Retinal pigment epithelial cell (primary cell): ENCODE measurements around the gene METTL8.

Source experiments
- DNase-seq: peaks from one replicate; pipeline ENCODE4 v3.0.0-alpha.2; 2010; ENCODE audit warnings: low read depth
- H3K4me3 ChIP-seq: 2 replicates; pipeline ENCODE4 v1.5.1; 2011; ENCODE audit warnings: mild to moderate bottlenecking, low read length, control low read depth, moderate library complexity
- TF ChIP-seq, protein P1 (sequence below): conservative IDR thresholded peaks from 2 replicates; pipeline ENCODE4 v1.5.1; 2011; ENCODE audit warnings: low read depth, low read length, control low read depth, inconsistent platforms

Gene METTL8

DNA sequence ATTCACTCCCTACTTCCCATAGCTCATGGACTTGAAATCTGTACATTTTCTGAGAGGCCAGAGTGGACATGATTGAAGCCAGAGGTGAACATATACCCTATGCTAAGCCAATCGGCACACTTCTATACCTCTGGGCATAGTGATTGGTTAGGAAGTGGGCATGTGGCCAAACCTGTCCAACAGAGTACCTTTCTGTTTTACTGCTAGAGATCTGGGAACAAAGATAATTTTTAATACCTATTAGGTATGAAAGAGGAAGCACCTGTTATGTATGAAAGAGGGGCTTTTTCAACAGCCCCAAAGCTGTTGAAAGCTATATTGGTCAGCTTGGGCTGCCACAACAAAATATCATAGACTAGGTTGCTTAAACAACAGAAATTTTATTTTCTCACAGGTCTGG is 27.7 kb downstream of the METTL8 start:
- H3K4me3 ChIP-seq, result no peak overlapping the region

DNA sequence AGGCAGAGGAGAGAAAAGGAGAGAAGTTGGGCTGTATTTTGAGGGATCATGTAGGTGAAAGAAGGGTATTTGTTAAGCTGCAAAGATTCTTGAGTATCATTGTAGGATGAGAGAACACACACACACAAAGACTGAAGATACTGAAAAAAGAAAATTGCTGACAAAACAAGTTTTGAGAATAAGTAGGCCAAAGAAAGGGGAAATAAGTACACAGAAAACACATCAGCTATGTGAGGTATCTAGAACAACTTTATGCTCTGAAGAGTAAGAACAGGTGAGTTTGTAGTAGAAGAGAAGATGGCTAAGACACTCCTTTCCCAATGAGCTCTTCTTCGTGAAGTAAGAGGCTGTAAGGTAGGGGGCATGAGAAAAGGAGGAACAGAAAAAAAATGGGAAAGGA is 28.2 kb downstream of the METTL8 start:
- TF ChIP-seq, protein P1, sequence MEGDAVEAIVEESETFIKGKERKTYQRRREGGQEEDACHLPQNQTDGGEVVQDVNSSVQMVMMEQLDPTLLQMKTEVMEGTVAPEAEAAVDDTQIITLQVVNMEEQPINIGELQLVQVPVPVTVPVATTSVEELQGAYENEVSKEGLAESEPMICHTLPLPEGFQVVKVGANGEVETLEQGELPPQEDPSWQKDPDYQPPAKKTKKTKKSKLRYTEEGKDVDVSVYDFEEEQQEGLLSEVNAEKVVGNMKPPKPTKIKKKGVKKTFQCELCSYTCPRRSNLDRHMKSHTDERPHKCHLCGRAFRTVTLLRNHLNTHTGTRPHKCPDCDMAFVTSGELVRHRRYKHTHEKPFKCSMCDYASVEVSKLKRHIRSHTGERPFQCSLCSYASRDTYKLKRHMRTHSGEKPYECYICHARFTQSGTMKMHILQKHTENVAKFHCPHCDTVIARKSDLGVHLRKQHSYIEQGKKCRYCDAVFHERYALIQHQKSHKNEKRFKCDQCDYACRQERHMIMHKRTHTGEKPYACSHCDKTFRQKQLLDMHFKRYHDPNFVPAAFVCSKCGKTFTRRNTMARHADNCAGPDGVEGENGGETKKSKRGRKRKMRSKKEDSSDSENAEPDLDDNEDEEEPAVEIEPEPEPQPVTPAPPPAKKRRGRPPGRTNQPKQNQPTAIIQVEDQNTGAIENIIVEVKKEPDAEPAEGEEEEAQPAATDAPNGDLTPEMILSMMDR, result no peak
- DNase-seq, result no peak
- no peak overlapping the region for H3K4me3 ChIP-seq

More for the DNA sequence above, 27.7 kb downstream of the METTL8 start:
- TF ChIP-seq, protein P1, result no peak
- no peak for DNase-seq

DNA sequence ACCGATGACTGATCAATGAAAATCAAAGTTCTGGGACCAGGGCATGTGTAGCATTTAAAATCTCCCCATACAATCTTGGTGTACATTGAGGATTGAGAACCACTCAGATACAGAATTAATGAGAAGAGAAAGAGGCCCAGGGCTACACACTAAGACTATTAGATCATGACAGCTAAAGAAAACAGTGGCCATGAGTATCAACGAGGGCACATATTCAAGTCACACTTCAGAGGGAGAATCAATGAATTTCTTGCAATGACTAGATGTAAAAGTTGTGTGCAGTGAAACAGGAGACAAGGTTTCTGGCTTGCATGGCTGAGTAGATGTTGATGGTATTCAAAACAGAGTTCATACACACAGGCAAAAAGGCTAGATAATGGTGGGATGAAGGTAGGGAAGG is 29.1 kb downstream of the METTL8 start:
- H3K4me3 ChIP-seq, result no peak overlapping the region
- TF ChIP-seq, protein P1, result no peak
- no peak for DNase-seq

DNA sequence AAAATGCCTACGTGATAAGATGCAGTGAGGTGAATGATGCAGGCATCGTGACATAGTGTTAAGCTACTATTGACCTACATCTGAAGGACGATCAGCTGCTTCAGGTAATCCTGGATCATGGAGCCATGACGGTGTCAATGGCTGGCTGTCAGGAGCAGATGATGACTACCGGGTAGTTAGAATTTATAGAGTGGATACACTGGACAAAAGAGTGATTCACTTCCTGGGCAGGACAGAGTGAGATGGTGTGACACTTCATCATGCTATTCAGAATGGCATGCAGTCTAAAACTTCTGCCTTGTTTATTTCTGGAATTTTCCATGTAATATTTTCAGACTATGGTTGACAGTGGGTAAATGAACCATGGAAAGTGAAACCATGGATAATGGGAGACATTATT is 29.5 kb downstream of the METTL8 start:
- TF ChIP-seq, protein P1, result no peak
- no peak for DNase-seq

DNA sequence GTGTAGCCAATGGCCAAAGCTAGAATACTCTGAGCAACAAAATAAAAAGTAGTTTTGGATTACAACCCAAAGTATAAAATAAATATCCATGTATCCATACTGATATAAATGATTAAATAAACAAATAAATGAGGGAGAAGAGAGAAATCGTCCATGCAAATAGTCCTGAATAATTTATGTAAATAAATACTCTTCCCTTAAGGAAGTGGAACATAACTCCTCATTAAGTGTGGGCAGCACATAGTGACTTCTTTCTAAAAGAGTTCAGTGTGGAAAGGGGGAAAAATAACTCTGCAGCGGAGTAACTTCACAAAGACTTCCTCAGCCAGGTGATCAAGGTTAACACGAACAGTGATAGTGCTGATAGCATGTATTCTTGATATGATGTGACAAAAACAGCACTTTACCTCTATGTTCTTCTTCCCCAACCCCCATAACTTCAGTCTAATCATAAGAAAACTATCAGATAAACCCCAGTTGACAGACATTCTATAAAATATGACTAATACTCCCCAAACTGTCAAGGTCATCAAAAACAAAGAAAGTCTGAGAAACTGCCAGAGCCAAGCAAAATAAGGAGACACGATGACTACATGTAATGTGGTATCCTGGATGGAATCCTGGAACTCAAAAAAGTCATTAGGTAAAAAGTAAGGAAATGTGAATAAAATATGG is 30.7 kb downstream of the METTL8 start:
- no peak for DNase-seq
- TF ChIP-seq, protein P1, result no peak
- H3K4me3 ChIP-seq, result no peak overlapping the region

More for the DNA sequence above, 29.5 kb downstream of the METTL8 start:
- no peak overlapping the region for H3K4me3 ChIP-seq

DNA sequence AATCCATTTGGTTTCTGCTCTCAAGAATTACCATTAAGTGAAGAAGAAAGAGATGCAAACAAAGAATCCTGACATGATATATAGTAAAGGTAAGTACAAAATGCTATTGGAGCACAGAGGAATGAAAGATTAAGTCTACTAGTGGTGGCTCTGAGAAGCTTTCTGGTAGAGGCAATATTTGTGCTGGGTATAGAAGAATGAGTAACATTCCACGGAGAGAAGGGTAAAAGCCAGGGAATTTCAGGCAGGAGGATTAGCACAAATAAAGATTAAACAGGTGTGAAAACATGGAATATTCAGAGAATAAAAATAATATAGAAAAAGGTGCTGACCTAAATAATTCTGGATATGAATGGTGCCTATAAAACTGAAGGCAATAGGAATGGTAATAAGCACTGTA is 31.8 kb downstream of the METTL8 start:
- TF ChIP-seq, protein P1, result no peak
- H3K4me3 ChIP-seq, result no peak overlapping the region
- no peak for DNase-seq

DNA sequence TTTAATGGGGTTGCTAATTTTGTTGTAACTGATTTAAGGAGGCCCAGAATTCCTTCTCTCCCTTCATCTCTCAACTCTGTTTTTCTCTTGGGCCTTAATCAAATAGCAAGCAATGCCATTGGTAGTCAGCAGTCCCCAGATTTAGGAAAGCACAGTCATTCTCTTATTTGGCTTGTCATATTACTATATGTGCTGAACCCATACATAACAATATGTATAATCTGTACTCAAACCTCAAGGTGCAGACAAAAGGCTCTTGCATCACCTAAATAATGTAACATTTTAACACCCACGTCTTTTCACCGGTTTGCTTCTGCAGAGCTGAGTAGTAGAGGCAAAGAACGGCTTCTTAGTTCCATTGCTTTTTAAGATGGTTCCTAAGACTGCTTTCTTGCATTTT is 33.4 kb downstream of the METTL8 start:
- no peak for DNase-seq
- no peak overlapping the region for H3K4me3 ChIP-seq
- TF ChIP-seq, protein P1, result no peak
